ENCODE results near the gene NAALADL2.

Gene NAALADL2

DNA sequence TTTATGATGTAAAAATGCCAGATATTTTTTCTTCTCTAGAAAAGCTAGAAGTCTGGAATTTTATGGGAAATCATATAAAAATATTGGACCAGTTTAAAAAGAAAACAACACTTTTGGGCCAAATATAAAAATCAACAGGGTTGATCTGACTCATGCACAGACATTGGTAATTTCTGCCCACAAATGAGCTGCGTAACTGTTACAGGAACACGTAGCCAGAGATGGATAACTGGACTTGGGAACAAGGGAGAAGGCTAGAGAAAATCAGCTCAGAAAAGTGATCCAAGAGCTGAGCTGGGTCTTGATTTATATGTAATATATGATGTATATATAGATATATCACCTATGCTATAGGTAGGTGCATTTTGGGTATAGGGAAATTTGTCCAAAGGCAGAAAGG, 36.8 kb upstream of the NAALADL2 start:
- H2AFZ ChIP-seq (ENCODE audit: low read depth, low read length, severe bottlenecking): no peak overlapping the region

DNA sequence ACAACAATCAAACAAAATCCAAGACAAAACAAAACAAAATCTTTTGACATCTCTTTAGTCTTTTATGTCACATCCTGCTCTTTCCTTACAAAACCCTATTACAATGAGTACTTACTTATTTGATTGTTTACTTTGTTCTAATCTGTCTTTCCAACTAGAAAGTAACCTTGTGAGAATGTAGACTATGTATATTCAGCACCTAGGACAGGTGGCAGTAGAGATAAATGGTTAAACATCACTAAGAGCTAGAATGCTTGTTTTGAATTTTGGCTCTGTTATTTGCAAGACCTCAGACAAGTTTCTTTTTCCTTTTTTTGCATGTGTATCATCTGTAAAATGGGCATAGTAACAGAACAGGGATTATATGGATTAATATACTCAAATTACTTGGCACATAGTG, 33.1 kb upstream of the NAALADL2 start:
- Histone ChIP-seq H3K9me3 (ENCODE audit: insufficient read depth, low read length) (no peaks in the 10 kb centered on the region), H3F3A (ENCODE audit: insufficient read depth) (no peaks in the 10 kb centered on the region)

More for the DNA sequence above, 36.8 kb upstream of the NAALADL2 start:
- no peaks in the 10 kb centered on the region for H3K79me2 ChIP-seq (ENCODE audit: insufficient read depth, low read length)
- H3K9me2 ChIP-seq (replicated peaks; ENCODE audit: insufficient read depth, low read length): no peaks in the 10 kb centered on the region
- no peaks in the 10 kb centered on the region for H3K36me3 ChIP-seq (ENCODE audit: low read length)
- no peak overlapping the region for H3K27ac ChIP-seq (ENCODE audit: low read depth, low read length)
- no peak for TF ChIP-seq EZH2phosphoT487 (conservative IDR thresholded peaks at IDR 0.05; ENCODE audit: low read length)
- H3K9ac ChIP-seq (ENCODE audit: low read length): no peak overlapping the region
- no peaks in the 10 kb centered on the region for H4K20me1 ChIP-seq (ENCODE audit: low read depth, low read length)
- no peak overlapping the region for H3K4me3 ChIP-seq (ENCODE audit: insufficient read depth, low read length, poor library complexity, severe bottlenecking)
- H3K27me3 ChIP-seq (ENCODE audit: low read length): no peaks in the 10 kb centered on the region
- H3F3A ChIP-seq (ENCODE audit: insufficient read depth): no peaks in the 10 kb centered on the region
- no peaks in the 10 kb centered on the region for H3K9me3 ChIP-seq (ENCODE audit: insufficient read depth, low read length)
- no peak overlapping the region for H3K4me2 ChIP-seq (ENCODE audit: low read depth, low read length, poor library complexity, severe bottlenecking)

DNA sequence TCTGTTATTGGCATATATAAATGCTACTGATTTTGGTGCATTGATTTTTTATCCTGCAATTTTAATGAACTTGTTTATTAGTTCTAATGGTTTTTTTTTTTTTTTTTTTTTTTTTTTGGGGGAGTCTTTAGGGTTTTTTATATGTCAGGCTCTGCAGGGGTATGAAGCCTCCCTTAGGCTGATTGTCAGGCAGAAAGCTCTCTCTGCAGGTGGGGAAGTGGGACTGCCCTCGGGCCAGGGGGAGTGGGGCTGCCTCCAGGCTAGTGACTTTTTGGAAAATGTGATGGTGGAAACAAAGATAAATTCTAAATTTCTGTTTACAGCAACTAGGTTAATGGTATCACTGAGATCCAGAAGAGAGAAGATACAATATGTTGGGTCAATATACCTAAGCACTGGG, 14.4 kb upstream of the NAALADL2 start:
- no peak overlapping the region for H3K27ac ChIP-seq (ENCODE audit: low read depth, low read length)
- no peak overlapping the region for H3K4me3 ChIP-seq (ENCODE audit: insufficient read depth, low read length, poor library complexity, severe bottlenecking)
- no peak overlapping the region for H3K4me2 ChIP-seq (ENCODE audit: low read depth, low read length, poor library complexity, severe bottlenecking)
- H2AFZ ChIP-seq (ENCODE audit: low read depth, low read length, severe bottlenecking): no peak overlapping the region
- no peaks in the 10 kb centered on the region for H3F3A ChIP-seq (ENCODE audit: insufficient read depth)
- H3K36me3 ChIP-seq (ENCODE audit: low read length): no peaks in the 10 kb centered on the region
- H3K27me3 ChIP-seq (ENCODE audit: low read length): no peaks in the 10 kb centered on the region
- H3K9me2 ChIP-seq (replicated peaks; ENCODE audit: insufficient read depth, low read length): no peaks in the 10 kb centered on the region
- no peak overlapping the region for H3K9ac ChIP-seq (ENCODE audit: low read length)
- H3K79me2 ChIP-seq (ENCODE audit: insufficient read depth, low read length): no peaks in the 10 kb centered on the region
- H4K20me1 ChIP-seq (ENCODE audit: low read depth, low read length): no peaks in the 10 kb centered on the region
- TF ChIP-seq, protein P1, sequence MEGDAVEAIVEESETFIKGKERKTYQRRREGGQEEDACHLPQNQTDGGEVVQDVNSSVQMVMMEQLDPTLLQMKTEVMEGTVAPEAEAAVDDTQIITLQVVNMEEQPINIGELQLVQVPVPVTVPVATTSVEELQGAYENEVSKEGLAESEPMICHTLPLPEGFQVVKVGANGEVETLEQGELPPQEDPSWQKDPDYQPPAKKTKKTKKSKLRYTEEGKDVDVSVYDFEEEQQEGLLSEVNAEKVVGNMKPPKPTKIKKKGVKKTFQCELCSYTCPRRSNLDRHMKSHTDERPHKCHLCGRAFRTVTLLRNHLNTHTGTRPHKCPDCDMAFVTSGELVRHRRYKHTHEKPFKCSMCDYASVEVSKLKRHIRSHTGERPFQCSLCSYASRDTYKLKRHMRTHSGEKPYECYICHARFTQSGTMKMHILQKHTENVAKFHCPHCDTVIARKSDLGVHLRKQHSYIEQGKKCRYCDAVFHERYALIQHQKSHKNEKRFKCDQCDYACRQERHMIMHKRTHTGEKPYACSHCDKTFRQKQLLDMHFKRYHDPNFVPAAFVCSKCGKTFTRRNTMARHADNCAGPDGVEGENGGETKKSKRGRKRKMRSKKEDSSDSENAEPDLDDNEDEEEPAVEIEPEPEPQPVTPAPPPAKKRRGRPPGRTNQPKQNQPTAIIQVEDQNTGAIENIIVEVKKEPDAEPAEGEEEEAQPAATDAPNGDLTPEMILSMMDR (IDR thresholded peaks at IDR 0.05; ENCODE audit: insufficient read depth, low read length, poor library complexity, severe bottlenecking): no peak
- TF ChIP-seq EZH2phosphoT487 (conservative IDR thresholded peaks at IDR 0.05; ENCODE audit: low read length): no peak
- no peaks in the 10 kb centered on the region for H3K9me3 ChIP-seq (ENCODE audit: insufficient read depth, low read length)

More for the DNA sequence above, 33.1 kb upstream of the NAALADL2 start:
- Histone ChIP-seq H3K27ac (ENCODE audit: low read depth, low read length) (no peak overlapping the region), H3K36me3 (ENCODE audit: low read length) (no peaks in the 10 kb centered on the region), H3K9ac (ENCODE audit: low read length) (no peak overlapping the region), H3K4me3 (ENCODE audit: insufficient read depth, low read length, poor library complexity, severe bottlenecking) (no peak overlapping the region), H4K20me1 (ENCODE audit: low read depth, low read length) (no peaks in the 10 kb centered on the region), H3K9me2 (replicated peaks; ENCODE audit: insufficient read depth, low read length) (no peaks in the 10 kb centered on the region), H3K27me3 (ENCODE audit: low read length) (no peaks in the 10 kb centered on the region), H3K4me2 (ENCODE audit: low read depth, low read length, poor library complexity, severe bottlenecking) (no peak overlapping the region), H2AFZ (ENCODE audit: low read depth, low read length, severe bottlenecking) (no peak overlapping the region), H3K79me2 (ENCODE audit: insufficient read depth, low read length) (no peaks in the 10 kb centered on the region)
- no peak for TF ChIP-seq EZH2phosphoT487 (conservative IDR thresholded peaks at IDR 0.05; ENCODE audit: low read length)
- TF ChIP-seq, protein P1 (IDR thresholded peaks at IDR 0.05; ENCODE audit: insufficient read depth, low read length, poor library complexity, severe bottlenecking): no peak

DNA sequence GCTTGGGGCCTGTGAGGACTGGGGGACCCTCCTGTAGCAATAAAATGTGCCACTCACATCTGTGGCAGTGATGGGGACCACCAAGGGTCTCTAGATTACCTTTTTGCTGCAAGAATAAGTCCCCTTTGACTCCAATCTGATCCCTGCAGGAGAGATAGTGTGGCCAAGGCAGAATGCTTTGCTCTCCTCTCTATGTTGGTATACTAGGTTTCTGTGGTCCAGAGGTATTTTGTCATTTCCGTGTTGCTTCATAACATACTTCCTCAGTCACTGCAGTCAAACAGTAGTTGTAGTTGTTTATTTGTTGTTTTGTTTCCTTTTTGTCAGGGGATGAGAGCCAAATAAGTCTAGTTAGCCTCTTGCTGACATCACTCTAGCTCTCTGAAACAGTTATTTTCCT, 13.1 kb upstream of the NAALADL2 start:
- Histone ChIP-seq H3K9me3 (ENCODE audit: insufficient read depth, low read length) (no peaks in the 10 kb centered on the region), H3K9me2 (replicated peaks; ENCODE audit: insufficient read depth, low read length) (no peaks in the 10 kb centered on the region), H3K9ac (ENCODE audit: low read length) (no peak overlapping the region), H3K27ac (ENCODE audit: low read depth, low read length) (no peak overlapping the region), H3K4me2 (ENCODE audit: low read depth, low read length, poor library complexity, severe bottlenecking) (no peak overlapping the region), H3F3A (ENCODE audit: insufficient read depth) (no peaks in the 10 kb centered on the region), H3K4me3 (ENCODE audit: insufficient read depth, low read length, poor library complexity, severe bottlenecking) (no peak overlapping the region), H3K79me2 (ENCODE audit: insufficient read depth, low read length) (no peaks in the 10 kb centered on the region), H3K27me3 (ENCODE audit: low read length) (no peaks in the 10 kb centered on the region), H3K36me3 (ENCODE audit: low read length) (no peaks in the 10 kb centered on the region), H2AFZ (ENCODE audit: low read depth, low read length, severe bottlenecking) (no peak overlapping the region), H4K20me1 (ENCODE audit: low read depth, low read length) (no peaks in the 10 kb centered on the region)
- no peak for TF ChIP-seq EZH2phosphoT487 (conservative IDR thresholded peaks at IDR 0.05; ENCODE audit: low read length)
- TF ChIP-seq, protein P1 (IDR thresholded peaks at IDR 0.05; ENCODE audit: insufficient read depth, low read length, poor library complexity, severe bottlenecking): no peak
